Aortic smooth muscle cell (primary cell): Measurements from ENCODE around the gene CHMP2A. TPM values are rescaled to one million over a fixed set of nuclear protein-coding genes. Genes with fewer than 3 reads are reported as not detected.

Source experiments
- total RNA-seq: library from RNA; depleted of rRNA; stranded (reverse); fragments of >200 nt; gene quantifications from 2 replicates; pipeline ENCODE4 v1.2.3, GENCODE V29; 2014

The CHMP2A gene
- total RNA-seq, result 187 and 216 TPM in 2 replicates

DNA sequence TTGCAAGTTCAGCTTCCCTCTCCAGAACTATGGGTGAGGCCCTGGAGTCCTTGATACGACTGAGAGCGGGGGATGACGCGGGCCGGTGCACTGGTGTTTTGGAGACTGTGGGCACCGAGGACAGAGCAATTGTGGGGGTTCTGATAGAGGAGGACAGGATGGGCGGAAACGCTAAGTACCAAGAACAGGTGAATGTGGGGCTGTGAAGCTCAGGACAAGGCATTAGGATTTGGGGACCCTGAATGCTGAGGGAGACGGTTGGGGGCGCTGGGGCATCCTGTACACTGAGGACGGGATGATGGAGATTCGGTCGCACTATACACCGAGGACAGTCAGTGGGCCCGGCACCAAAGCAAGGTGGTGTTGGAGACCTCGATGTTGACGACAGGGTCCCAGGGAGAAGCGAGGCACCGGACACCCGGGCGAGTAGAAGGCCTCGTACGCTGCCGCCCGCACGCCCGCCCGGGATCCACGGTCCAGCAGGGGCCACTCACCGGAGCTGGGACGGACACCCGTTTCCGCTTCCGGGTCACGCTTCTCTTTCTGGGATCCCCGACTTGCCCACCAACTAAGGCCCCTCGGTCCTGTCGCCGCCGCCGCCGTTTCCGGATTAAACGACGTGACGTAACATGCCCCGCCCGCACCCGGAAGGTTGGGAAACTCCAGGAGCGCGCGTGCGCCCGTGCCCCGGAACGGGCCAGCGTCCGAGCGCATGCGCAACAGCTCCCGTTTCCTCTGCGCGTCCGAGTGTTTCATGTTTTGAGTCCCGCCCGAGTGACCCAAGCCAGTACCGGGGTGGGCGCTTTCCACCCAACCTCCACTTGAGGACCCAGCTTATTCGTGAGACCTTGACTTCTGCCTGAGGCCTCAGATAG, at the start of gene CHMP2A:
Gene CHMP2A (minus strand): TSS at position 612 of the 875 bp plus-strand sequence. CDS start 893 bp downstream, outside the sequence.

GRCh38 chr19:58572818-58573657, 18.1 kb upstream of the CHMP2A start, which contains the start of gene MZF1:
MZF1 (minus strand) TSS chr19:58573335; CDS start chr19:58571389, 1,946 bp downstream.

DNA sequence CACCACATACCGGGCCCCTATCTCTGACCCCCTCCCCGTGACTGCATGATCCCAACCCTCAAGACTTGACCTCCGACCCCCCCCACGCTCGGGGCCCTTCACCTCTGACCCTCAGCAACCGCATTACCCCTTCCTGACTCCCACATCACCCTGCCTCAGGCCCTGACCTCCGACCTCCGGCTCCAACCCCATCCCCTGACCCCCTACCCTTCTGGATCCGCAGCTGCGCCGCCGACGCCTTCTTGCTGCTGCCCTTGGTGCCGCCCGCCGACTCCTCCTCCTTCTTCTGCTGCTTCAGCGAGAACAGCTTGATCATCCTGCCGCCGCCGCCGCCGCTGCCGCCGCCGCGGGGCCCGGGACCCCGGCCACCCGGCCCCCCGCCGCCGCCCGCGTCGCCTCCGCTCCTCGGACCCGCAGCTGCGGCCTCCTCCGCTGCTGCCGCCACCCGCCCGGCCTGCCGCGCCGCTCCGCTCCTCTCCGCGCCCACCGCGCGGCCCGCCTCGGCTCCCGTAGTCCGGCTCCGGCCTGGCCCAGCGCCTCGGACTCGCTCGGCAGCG, 3.2 kb upstream of the CHMP2A start, which contains the start of gene UBE2M:
Gene UBE2M (minus strand): TSS at position 546 of the 557 bp plus-strand sequence. CDS start 230 bp downstream, at position 316.

DNA sequence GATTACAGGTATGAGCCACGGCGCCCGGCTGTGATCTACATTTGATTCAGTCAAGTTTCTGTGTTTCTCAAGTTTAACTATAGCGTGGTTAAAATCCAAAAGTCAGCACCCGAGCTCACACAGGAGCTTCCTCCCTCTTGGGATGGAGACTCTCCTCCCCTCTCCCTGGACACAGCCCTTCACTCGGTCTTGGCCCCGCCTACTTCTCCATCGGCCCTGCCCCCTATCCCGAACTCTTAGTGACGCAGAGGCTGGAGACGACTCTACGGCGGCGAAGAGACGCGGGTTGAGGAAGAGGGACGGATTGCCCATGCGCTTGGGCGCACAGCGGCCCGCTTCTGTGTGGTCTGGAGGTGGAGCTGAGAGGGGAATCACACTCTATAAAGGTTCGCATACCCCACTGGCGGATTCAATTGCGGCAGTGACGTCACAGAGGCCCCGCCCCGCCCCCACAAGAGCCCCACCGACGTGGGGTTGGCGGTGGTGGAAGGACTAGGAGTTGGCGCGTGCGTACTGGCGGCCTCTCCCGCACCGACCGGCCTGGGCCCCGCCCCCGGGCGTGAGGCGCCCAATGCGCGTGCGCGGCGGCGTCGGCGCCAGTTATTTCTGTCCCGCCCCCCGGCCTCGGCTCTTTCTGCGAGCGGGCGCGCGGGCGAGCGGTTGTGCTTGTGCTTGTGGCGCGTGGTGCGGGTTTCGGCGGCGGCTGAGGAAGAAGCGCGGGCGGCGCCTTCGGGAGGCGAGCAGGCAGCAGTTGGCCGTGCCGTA, 10.9 kb downstream of the CHMP2A start, which contains the start of gene TRIM28:
Gene TRIM28 (plus strand): TSS at position 239 of the 765 bp plus-strand sequence. CDS start 694 bp downstream, outside the sequence.

GRCh38 chr19:58519355-58520256, 35.3 kb downstream of the CHMP2A start, which contains the start of gene ZBTB45:
ZBTB45 (minus strand) TSS chr19:58519810; CDS start chr19:58517673, 2,137 bp downstream.

GRCh38 chr19:58511353-58512208, 43.3 kb downstream of the CHMP2A start, which contains the start of gene SLC27A5:
SLC27A5 (minus strand) TSS chr19:58511992; CDS start chr19:58511955, 37 bp downstream.

Other genes with a start within 250 kb of the CHMP2A start
- gene ERVK3-1, start 249.7 kb downstream of the CHMP2A start, total RNA-seq, result 37.9 and 40.6 TPM in 2 replicates
- gene ZSCAN22, start 228.1 kb downstream of the CHMP2A start, total RNA-seq, result 1.8 and 2.2 TPM in 2 replicates
- gene A1BG, start 201.6 kb downstream of the CHMP2A start, total RNA-seq, result 3.6 and 7.1 TPM in 2 replicates
- 0.53 and 0.68 TPM in 2 replicates for gene ZNF497, start 192.4 kb downstream of the CHMP2A start, total RNA-seq
- gene ZNF837, start 174.1 kb downstream of the CHMP2A start, total RNA-seq, result 1.1 and 1.3 TPM in 2 replicates
- gene RPS5, start 167.8 kb downstream of the CHMP2A start, total RNA-seq, result 1,860 and 2,343 TPM in 2 replicates
- gene RNF225, start 159.4 kb downstream of the CHMP2A start, total RNA-seq, result 0.12 and 0.26 TPM in 2 replicates
- 12.3 and 17.6 TPM in 2 replicates for gene ZNF584, start 146.5 kb downstream of the CHMP2A start, total RNA-seq
- gene ZNF132, start 115.0 kb downstream of the CHMP2A start, total RNA-seq, result 9.5 and 10.3 TPM in 2 replicates
- 7.8 and 10.8 TPM in 2 replicates for gene ZNF324B, start 103.5 kb downstream of the CHMP2A start, total RNA-seq
- 9.6 and 13.6 TPM in 2 replicates for gene ZNF324, start 88.0 kb downstream of the CHMP2A start, total RNA-seq
- gene ZNF446, start 78.8 kb downstream of the CHMP2A start, total RNA-seq, result 5.3 and 6.2 TPM in 2 replicates
- gene SLC27A5, start 43.1 kb downstream of the CHMP2A start, total RNA-seq, result 12.5 and 14.5 TPM in 2 replicates
- 5.7 and 5.8 TPM in 2 replicates for gene ZBTB45, start 35.3 kb downstream of the CHMP2A start, total RNA-seq
- 241 and 323 TPM in 2 replicates for gene TRIM28, start 11.0 kb downstream of the CHMP2A start, total RNA-seq
- 64.0 and 95.3 TPM in 2 replicates for gene UBE2M, start 3.5 kb upstream of the CHMP2A start, total RNA-seq
- 11.4 and 11.9 TPM in 2 replicates for gene MZF1, start 18.2 kb upstream of the CHMP2A start, total RNA-seq